Ammon's horn (tissue), 1 donor: ENCODE measurements around the gene RTN3.
A peak's percentile ranks its signal among the peaks of the same experiment; 100 is the strongest.
"Not testable (repeated sequence)": the region's sequence is repeated elsewhere in the genome, so short reads cannot be mapped to it uniquely, and the experiment has no call there.

Experiments
- DNase-seq: peaks from one replicate; pipeline ENCODE4 v3.0.0-alpha.2; 2016; ENCODE audit warnings: low spot score

The RTN3 gene

GRCh38 chr11:63769042-63769713, 87.9 kb downstream of the RTN3 start:
- DNase-seq = no peak

DNA sequence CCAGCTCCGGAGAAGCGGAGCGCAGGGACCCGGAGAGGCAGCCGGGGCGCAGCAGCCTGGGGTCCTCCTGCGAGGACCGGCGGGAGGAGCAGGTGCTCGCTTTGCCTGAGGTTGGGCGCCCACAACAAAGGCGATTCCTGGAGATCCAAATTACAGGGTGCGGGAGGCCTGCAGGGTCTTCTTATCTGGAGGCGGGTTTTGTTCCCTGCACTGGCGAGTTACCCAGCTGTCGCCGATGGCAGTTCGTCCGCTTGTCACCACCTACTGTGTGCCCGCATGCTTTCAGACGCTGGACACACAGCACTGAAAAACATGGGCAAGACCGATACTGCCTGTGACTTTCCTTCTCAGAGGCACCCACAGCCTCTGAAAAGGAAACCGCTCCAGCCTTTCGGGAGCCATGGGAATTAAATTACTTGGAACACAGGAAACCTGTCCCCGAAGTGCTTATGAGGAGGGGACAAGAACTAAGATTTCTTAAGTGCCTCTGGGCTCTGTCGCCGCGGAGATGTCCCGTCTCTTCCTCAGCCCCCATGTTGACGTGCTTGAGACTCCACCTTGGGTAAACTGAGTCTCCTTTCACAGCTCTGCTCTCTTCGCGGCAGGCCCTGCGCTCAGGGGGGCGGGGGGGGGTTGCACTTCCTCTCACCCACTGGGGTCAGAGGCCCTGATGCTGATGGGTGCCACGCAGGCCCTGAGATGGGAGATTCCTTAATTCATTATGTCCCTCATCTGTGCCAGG, 88.6 kb downstream of the RTN3 start:
- peak; percentile 21 for DNase-seq

DNA sequence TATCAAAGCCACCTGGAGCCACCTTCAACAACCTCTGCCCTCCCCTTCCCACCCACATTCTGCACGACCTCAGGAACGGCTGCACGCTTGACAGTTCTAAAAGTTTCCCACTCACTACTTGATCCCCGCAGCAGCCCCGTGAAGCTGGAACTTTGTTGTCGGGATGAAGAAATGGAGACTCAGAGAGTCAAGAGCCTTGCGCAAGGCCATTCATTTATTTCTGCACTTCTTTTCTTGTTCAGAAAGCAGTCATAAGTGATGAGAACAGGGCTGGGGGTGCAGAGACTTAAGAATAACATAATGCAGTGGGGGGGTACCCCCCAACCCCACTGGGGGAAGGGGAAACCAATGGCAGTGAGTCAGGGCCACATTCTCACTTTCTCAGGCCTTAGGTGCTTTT, 89.5 kb downstream of the RTN3 start:
- no peak for DNase-seq

DNA sequence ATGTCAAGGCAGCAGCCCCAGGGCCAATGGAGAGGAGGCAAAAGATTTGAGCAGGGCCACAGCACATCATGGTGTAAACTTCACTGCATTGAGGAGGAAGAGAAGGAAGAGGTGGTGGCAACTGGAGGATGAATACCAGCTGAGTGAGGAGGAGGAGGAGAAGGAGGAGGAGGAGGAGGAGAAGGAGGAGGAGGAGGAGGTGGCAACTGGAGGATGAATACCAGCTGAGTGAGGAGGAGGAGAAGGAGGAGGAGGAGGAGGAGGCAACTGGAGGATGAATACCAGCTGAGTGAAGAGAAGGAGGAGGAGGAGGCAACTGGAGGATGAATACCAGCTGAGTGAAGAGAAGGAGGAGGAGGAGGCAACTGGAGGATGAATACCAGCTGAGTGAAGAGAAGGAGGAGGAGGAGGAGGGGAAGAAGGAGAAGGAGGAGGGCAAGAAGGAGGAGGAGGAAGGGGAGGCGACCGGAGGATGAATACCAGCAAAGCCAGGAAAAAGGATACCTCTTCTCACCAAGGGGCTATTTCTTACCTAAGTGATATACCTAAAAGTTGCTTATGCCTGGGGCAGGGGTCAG, 90.5 kb downstream of the RTN3 start:
- DNase-seq = not testable (repeated sequence)

GRCh38 chr11:63775191-63775590, 93.9 kb downstream of the RTN3 start:
- no peak for DNase-seq

DNA sequence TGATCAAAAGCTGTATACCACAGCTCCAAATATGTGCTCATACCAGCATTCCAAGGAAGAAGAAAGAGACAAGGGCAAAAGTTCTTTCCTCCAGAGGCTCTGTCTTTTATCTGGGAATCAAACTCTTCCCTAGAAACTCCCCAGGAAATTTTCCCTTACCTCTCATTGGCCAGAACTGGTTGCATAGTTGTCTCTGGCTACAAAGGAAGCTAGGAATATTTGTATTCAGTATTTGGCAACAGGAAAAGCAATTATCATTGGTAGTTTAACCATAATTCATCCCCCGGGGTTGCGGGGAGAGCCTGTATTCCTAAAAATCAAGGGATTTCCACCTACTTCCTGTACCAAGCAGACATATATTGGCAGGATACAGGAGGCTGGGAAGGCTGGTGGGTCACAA, 97.7 kb downstream of the RTN3 start:
- no peak for DNase-seq

- no peak for DNase-seq
These were observed 101.4 kb downstream of the RTN3 start for GRCh38 chr11:63782749-63783148.

- DNase-seq = no peak
These were observed 102.8 kb downstream of the RTN3 start for GRCh38 chr11:63783925-63784592.

GRCh38 chr11:63785823-63786222, 104.5 kb downstream of the RTN3 start:
- no peak for DNase-seq

- DNase-seq = no peak
These were observed 110.3 kb downstream of the RTN3 start for GRCh38 chr11:63791495-63792167.

DNA sequence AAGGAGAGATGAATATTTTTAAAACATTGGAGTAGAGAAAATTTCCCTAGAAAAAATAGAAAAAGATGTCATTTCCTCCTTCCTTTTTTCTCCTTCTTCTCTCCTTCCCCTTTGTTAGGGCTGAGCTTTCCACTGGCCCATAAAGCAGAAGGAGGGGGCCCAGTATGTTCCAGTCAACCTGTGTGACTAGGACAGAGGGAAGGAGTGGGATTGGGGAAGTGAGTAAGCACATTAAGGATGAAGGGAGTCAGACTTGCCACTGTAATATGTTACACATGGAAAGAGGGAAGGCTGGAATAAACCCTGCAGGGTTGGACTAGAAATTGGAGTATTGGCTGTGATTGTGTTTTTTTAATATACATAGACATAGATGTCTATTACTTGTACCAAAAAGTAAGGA, 111.9 kb downstream of the RTN3 start:
- DNase-seq = no peak

GRCh38 chr11:63795066-63795465, 113.8 kb downstream of the RTN3 start:
- no peak for DNase-seq

DNA sequence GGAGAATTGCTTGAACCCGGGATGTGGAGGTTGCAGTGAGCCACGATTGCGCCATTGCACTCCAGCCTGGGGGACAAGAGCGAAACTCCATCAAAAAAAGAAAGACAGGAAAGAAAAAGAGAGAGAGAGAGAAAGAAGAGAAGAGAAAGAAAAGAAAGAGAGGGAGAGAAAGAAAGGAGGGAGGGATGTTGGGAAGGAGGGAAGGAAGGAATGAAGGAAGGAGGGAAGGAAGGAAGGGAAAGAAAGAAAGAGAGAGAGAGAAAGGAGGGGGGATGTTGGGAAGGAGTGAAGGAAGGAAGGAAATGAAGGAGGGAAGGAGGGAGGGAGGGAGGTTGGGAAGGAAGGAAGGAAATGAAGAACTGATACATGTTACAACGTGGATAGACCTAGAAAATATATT, 119.6 kb downstream of the RTN3 start:
- DNase-seq = no peak

- DNase-seq = no peak
These were observed 121.5 kb downstream of the RTN3 start for GRCh38 chr11:63802637-63803414.

- no peak for DNase-seq
These were observed 123.0 kb downstream of the RTN3 start for GRCh38 chr11:63804259-63804658.

DNA sequence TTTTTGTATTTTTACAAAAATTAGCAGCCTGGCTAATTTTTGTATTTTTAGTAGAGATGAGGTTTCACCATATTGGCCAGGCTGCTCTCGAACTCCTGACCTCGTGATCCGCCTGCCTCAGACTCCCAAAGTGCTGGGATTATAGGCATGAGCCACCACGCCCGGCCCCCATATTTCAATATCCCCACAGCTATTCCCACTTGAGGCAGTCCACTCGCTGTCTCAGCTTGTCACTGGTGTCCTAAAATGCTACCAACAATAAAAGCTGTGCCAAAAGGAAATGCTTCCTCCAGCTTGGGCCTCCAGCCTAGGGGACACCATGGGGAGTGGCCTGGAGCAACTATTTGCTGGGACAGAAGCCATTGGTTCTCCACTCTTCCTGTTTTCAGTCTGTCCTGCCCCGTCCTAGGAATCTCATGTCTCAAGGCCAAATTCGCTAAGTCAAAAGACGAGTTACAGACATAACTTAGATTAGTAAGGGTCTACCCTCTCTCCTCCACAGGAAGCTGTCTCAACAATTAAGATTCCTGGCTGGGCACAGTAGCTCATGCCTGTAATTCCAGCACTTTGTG, 124.6 kb downstream of the RTN3 start:
- DNase-seq = no peak
